ENCODE results near the gene SMIM29.
"Not testable (repeated sequence)": the region's sequence is repeated elsewhere in the genome, so short reads cannot be mapped to it uniquely, and the experiment has no call there.

SMIM29 gene

GRCh38 chr6:34267746-34268145 lies 18.9 kb upstream of the SMIM29 start:
- DNase-seq (ENCODE audit: low spot score) = no peak

GRCh38 chr6:34263484-34263883 lies 14.7 kb upstream of the SMIM29 start:
- not testable (repeated sequence) for DNase-seq (ENCODE audit: low spot score)

GRCh38 chr6:34260576-34261267 lies 11.9 kb upstream of the SMIM29 start:
- DNase-seq (ENCODE audit: low spot score) = no peak

GRCh38 chr6:34259529-34260069 lies 10.8 kb upstream of the SMIM29 start:
- no peak for DNase-seq (ENCODE audit: low spot score)

- DNase-seq (ENCODE audit: low spot score) = not testable (repeated sequence)
Observed at GRCh38 chr6:34252395-34252794, 3.6 kb upstream of the SMIM29 start.

GRCh38 chr6:34249469-34250261 lies 859 bp upstream of the SMIM29 start:
- no peak for DNase-seq (ENCODE audit: low spot score)

GRCh38 chr6:34248198-34248726 lies 544 bp downstream of the SMIM29 start:
- no peak for DNase-seq (ENCODE audit: low spot score)

- DNase-seq (ENCODE audit: low spot score) = no peak
Observed at GRCh38 chr6:34247481-34248197, 1.2 kb downstream of the SMIM29 start.

GRCh38 chr6:34246563-34247391 lies 2.0 kb downstream of the SMIM29 start:
- no peak for DNase-seq (ENCODE audit: low spot score)

- no peak for DNase-seq (ENCODE audit: low spot score)
Observed at GRCh38 chr6:34246249-34246562, 2.6 kb downstream of the SMIM29 start.

GRCh38 chr6:34245761-34246140 lies 3.1 kb downstream of the SMIM29 start:
- DNase-seq (ENCODE audit: low spot score) = not testable (repeated sequence)

- not testable (repeated sequence) for DNase-seq (ENCODE audit: low spot score)
Observed at GRCh38 chr6:34245032-34245760, 3.6 kb downstream of the SMIM29 start.

- DNase-seq (ENCODE audit: low spot score) = peak; percentile 74
Observed at GRCh38 chr6:34243901-34244884, 4.6 kb downstream of the SMIM29 start.

- no peak for DNase-seq (ENCODE audit: low spot score)
Observed at GRCh38 chr6:34243131-34243771, 5.6 kb downstream of the SMIM29 start.

- no peak for DNase-seq (ENCODE audit: low spot score)
Observed at GRCh38 chr6:34242252-34243130, 6.3 kb downstream of the SMIM29 start.

- DNase-seq (ENCODE audit: low spot score) = no peak
Observed at GRCh38 chr6:34241351-34242215, 7.2 kb downstream of the SMIM29 start.
